ENCODE measurements around the gene SEMA4G. TPM values are rescaled to one million over a fixed set of nuclear protein-coding genes. Genes with fewer than 3 reads are reported as not detected.

The SEMA4G gene
- total RNA-seq, 1 donor from 2014 or later, result 20.0 TPM

DNA sequence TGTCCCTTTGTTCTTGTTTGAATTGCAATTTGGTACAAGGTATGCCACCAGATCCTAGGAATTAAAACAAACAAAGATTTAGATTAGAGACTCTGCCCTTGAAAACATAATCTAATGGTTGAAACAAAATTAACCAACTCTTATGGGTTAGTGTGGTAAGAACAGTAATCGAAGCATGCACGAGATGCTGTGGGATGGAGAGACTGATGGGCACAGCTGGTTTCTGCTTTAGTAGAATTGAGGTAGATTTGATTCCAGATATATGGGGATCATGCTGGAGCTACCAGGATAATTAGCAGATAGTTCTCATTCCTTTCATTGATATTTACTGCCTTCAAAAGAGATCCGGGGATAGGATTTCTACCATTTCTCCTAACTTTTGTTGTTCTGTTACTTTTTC, 20.4 kb upstream of the SEMA4G start:
- TF ChIP-seq, protein P1, sequence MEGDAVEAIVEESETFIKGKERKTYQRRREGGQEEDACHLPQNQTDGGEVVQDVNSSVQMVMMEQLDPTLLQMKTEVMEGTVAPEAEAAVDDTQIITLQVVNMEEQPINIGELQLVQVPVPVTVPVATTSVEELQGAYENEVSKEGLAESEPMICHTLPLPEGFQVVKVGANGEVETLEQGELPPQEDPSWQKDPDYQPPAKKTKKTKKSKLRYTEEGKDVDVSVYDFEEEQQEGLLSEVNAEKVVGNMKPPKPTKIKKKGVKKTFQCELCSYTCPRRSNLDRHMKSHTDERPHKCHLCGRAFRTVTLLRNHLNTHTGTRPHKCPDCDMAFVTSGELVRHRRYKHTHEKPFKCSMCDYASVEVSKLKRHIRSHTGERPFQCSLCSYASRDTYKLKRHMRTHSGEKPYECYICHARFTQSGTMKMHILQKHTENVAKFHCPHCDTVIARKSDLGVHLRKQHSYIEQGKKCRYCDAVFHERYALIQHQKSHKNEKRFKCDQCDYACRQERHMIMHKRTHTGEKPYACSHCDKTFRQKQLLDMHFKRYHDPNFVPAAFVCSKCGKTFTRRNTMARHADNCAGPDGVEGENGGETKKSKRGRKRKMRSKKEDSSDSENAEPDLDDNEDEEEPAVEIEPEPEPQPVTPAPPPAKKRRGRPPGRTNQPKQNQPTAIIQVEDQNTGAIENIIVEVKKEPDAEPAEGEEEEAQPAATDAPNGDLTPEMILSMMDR (IDR thresholded peaks at IDR 0.05; ENCODE audit: unreplicated experiment), result no peak
- DNase-seq (ENCODE audit: low spot score in 2 of 2, unreplicated experiment in 2 of 2), result no peak
- Mint-ChIP-seq H3K27ac (no peak overlapping the region), H3K4me1 (no peaks in the 10 kb centered on the region), H3K36me3 (peaks cover 25% of the 10 kb centered on the region), H3K9me3 (no peaks in the 10 kb centered on the region), H3K27me3 (ENCODE audit: low read depth) (no peaks in the 10 kb centered on the region), H3K4me3 (no peak overlapping the region)

DNA sequence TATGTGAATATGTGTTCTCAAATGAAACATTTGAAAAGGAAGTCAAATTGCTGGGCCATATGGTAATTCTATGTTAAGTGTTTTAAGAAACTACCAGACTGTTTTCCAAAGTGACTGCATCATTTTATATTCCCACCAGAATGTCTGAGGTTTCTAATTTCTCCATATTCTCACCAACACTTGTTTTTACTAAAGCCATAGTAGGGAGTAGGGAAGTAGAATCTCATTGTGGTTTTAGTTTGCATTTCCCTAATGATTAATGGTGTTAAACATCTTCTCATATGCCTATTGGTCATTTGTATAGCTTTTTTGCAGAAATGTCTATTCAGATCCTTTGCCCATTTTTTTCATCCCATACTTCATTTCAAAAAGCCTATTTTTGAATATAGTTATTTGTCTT, 9.1 kb upstream of the SEMA4G start:
- no peak overlapping the region for H3K27ac Mint-ChIP-seq

DNA sequence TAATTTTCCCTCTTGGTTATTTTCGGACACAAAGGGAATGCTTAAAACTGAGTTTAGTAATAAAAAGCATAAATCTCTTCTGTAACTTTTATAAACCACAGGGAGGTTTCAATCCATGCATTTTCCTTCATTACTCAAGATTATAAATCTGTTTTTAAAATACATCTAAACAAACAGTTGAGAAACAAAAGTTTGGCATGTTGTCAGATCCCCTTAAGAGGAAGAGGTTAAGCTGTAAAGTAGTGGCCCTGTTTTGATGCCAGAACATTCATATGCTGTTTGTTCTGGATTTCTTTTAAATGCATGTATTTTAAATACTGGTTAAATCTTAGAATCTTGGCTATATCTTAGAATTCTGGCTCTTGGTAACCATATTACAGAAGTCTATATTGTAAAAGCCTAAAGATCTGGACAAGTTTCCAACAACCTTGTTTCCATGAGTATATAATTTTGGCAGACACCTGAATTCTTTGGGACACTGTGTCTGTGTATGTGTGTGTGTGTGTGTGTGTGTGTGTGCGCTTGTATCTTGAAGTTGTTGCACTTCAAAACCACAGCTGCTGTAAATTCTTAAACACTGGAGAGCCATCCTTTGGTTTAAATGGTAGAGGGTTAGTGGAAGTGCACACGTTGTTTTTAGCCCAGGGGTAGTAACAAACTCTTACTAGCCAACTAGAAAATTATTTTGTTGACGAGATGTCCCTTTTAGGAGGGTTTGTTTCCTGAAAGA, 6.8 kb upstream of the SEMA4G start:
- Mint-ChIP-seq H3K27me3 (ENCODE audit: low read depth) (no peaks in the 10 kb centered on the region), H3K9me3 (no peaks in the 10 kb centered on the region), H3K4me3 (no peak overlapping the region), H3K4me1 (no peaks in the 10 kb centered on the region), H3K36me3 (peaks cover 24% of the 10 kb centered on the region), H3K27ac (no peak overlapping the region)
- TF ChIP-seq, protein P1 (IDR thresholded peaks at IDR 0.05; ENCODE audit: unreplicated experiment), result no peak
- no peak for DNase-seq (ENCODE audit: low spot score in 2 of 2, unreplicated experiment in 2 of 2)

More for the DNA sequence above, 9.1 kb upstream of the SEMA4G start:
- no peak for DNase-seq (ENCODE audit: low spot score in 2 of 2, unreplicated experiment in 2 of 2)
- Mint-ChIP-seq H3K9me3 (no peaks in the 10 kb centered on the region), H3K4me3 (no peak overlapping the region), H3K4me1 (no peaks in the 10 kb centered on the region), H3K27me3 (ENCODE audit: low read depth) (no peaks in the 10 kb centered on the region), H3K36me3 (peaks cover 34% of the 10 kb centered on the region)
- TF ChIP-seq, protein P1 (IDR thresholded peaks at IDR 0.05; ENCODE audit: unreplicated experiment), result no peak

DNA sequence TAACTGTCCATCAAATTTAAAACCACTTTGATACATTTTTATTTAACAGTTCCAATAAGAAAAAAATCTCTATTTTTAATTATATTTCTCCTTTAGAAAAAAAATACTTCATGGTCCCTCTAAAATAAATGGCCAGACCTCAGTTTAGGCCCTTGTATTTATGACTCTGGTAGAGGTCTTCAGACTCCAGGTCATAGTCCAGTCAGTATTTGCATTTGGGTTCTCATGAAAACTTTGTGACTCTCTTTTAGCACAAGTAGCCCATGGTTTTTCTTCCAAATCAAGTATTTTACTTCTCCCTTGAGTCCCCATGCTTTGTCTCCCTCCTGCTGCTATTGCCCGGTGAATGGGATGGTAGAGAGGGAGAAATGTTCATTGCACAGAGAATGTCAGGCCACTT, 5.5 kb upstream of the SEMA4G start:
- Mint-ChIP-seq H3K27ac (no peak overlapping the region), H3K9me3 (no peaks in the 10 kb centered on the region), H3K36me3 (peaks cover 20% of the 10 kb centered on the region), H3K4me1 (peaks cover 5% of the 10 kb centered on the region), H3K27me3 (ENCODE audit: low read depth) (no peaks in the 10 kb centered on the region), H3K4me3 (no peak overlapping the region)
- no peak for DNase-seq (ENCODE audit: low spot score in 2 of 2, unreplicated experiment in 2 of 2)
- TF ChIP-seq, protein P1 (IDR thresholded peaks at IDR 0.05; ENCODE audit: unreplicated experiment), result no peak

DNA sequence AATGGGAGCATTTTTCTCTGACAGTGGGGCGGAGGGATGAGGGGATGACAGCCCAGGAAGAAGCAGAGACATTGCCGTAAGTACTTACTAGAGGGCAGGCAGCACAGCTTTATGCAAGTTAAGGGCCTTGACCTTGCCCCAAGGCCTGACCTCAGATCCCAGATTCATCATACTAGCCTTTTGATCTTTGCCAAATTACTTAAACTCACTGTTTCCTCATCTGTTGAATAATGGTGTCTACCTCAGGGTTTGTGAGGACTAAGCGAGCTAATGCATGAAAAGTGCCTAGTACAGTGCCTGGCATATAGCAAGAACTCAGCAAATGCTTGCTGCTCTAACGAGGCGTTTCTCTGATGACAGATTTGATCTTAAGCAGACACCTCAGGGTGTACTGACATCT, 3.5 kb upstream of the SEMA4G start:
- TF ChIP-seq, protein P1 (IDR thresholded peaks at IDR 0.05; ENCODE audit: unreplicated experiment), result no peak
- Mint-ChIP-seq H3K27me3 (ENCODE audit: low read depth) (no peaks in the 10 kb centered on the region), H3K4me1 (peaks cover 11% of the 10 kb centered on the region), H3K4me3 (no peak overlapping the region), H3K27ac (no peak overlapping the region), H3K36me3 (peaks cover 7% of the 10 kb centered on the region), H3K9me3 (no peaks in the 10 kb centered on the region)
- DNase-seq (ENCODE audit: low spot score in 2 of 2, unreplicated experiment in 2 of 2), result no peak
